Thyroid gland (tissue), 4 donors: ENCODE results near the gene GALNTL6.

Experiments
- CTCF ChIP-seq, 6 experiments: fragments of 200-600 bp in 3 of 6; fragments of 450-650 bp in 3 of 6; sonication (generic) in 3 of 6; IDR thresholded peaks; one replicate each; pipeline ENCODE4 v1.5.1; 2016 to 2019; ENCODE audit warnings: antibody characterized with exemption in 6 of 6, mild to moderate bottlenecking in 2 of 6, inconsistent platforms in 1 of 6, moderate library complexity in 1 of 6
- POLR2A ChIP-seq, 2 donors: fragments of 450-650 bp; IDR thresholded peaks; one replicate each; pipeline ENCODE4 v1.6.1; 2017; ENCODE audit warnings: antibody characterized with exemption in 2 of 2, mild to moderate bottlenecking in 2 of 2, moderate library complexity in 1 of 2

GRCh38 chr4:172379834-172380233 is 566.6 kb downstream of the GALNTL6 start:
- TF ChIP-seq POLR2A (IDR thresholded peaks at IDR 0.05) (no peak), CTCF (IDR thresholded peaks at IDR 0.05) (no peak)
